HEK293 (cell line): ENCODE data around the gene DBF4B.
"Not testable (repeated sequence)": the region's sequence is repeated elsewhere in the genome, so short reads cannot be mapped to it uniquely, and the experiment has no call there.

ENCODE experiments used
- CTCF ChIA-PET: fragments of 350-600 bp; formaldehyde crosslinking; extraction: SDS; loops from one replicate; lab custom pipeline; 2021; ENCODE audit warnings: antibody characterized with exemption; lab: Yijun Ruan, JAX
- POLR2A ChIA-PET: fragments of 300-600 bp; formaldehyde crosslinking; extraction: SDS; loops from one replicate; lab custom pipeline; 2020; ENCODE audit warnings: antibody characterized with exemption, inconsistent platforms; lab: Yijun Ruan, JAX
- H3K27ac ChIP-seq: fragments of 200-500 bp; sonication (Bioruptor generic); 2 replicates; pipeline ENCODE4 v1.5.1; 2014; ENCODE audit warnings: low read depth, low read length, control low read depth, inconsistent platforms; ENCODE audit errors: extremely low read depth
- H3K36me3 ChIP-seq, 2 experiments: fragments of 200-500 bp in 1 of 2; sonication (Bioruptor generic) in 1 of 2; 1 replicate in 1 of 2; 2 replicates in 1 of 2; pipeline ENCODE4 v1.5.1; 2014 to 2017; ENCODE audit warnings: inconsistent platforms in 2 of 2, low read length in 2 of 2; ENCODE audit not compliant: control insufficient read depth in 2 of 2, insufficient read depth in 1 of 2
- H3K4me1 ChIP-seq: fragments of 200-500 bp; sonication (Bioruptor generic); 2 replicates; pipeline ENCODE4 v1.5.1; 2014; ENCODE audit warnings: mild to moderate bottlenecking, low read length, inconsistent platforms; ENCODE audit not compliant: control insufficient read depth, insufficient read depth
- H3K4me3 ChIP-seq: 2 replicates; pipeline ENCODE4 v1.5.1; 2011; ENCODE audit warnings: low read depth, mild to moderate bottlenecking, control low read depth, low read length, moderate library complexity
- H3K9me3 ChIP-seq: fragments of 200-500 bp; sonication (Bioruptor generic); 2 replicates; pipeline ENCODE4 v1.5.1; 2014; ENCODE audit warnings: low read depth, low read length, inconsistent platforms; ENCODE audit not compliant: control insufficient read depth, insufficient read depth
- AEBP2 ChIP-seq: fragments of 450-650 bp; formaldehyde crosslinking; IDR thresholded peaks from 2 replicates; pipeline ENCODE4 v1.5.1; 2016; ENCODE audit warnings: missing biosample characterization, missing genetic modification characterization, borderline replicate concordance
- GLI2 ChIP-seq: fragments of 450-650 bp; formaldehyde crosslinking; IDR thresholded peaks from 2 replicates; pipeline ENCODE4; 2017; ENCODE audit warnings: missing biosample characterization, missing genetic modification characterization, low read depth, borderline replicate concordance
- REST ChIP-seq: fragments of 450-650 bp; formaldehyde crosslinking; IDR thresholded peaks from 2 replicates; pipeline ENCODE4 v1.5.1; 2016; ENCODE audit warnings: missing biosample characterization, missing genetic modification characterization
- ZBTB11 ChIP-seq: fragments of 450-650 bp; formaldehyde crosslinking; conservative IDR thresholded peaks from 2 replicates; pipeline ENCODE4 v1.5.1; 2016; ENCODE audit warnings: low read depth, missing biosample characterization, missing genetic modification characterization
- ZBTB21 ChIP-seq: fragments of 450-650 bp; formaldehyde crosslinking; IDR thresholded peaks from 2 replicates; pipeline ENCODE4 v1.5.1; 2017; ENCODE audit warnings: missing biosample characterization, missing genetic modification characterization
- ZBTB8A ChIP-seq: fragments of 450-650 bp; formaldehyde crosslinking; IDR thresholded peaks from 2 replicates; pipeline ENCODE4 v1.5.1; 2016; ENCODE audit warnings: missing biosample characterization, missing genetic modification characterization
- ZFP37 ChIP-seq: fragments of 450-650 bp; formaldehyde crosslinking; IDR thresholded peaks from 2 replicates; pipeline ENCODE4 v1.5.1; 2016; ENCODE audit warnings: missing biosample characterization, missing genetic modification characterization
- ZNF140 ChIP-seq: fragments of 450-650 bp; formaldehyde crosslinking; IDR thresholded peaks from 2 replicates; pipeline ENCODE4 v1.5.1; 2016; ENCODE audit warnings: missing biosample characterization, missing genetic modification characterization
- ZNF202 ChIP-seq: fragments of 450-650 bp; formaldehyde crosslinking; IDR thresholded peaks from 2 replicates; pipeline ENCODE4 v1.5.1; 2016; ENCODE audit warnings: missing biosample characterization, missing genetic modification characterization, borderline replicate concordance
- ZNF266 ChIP-seq: fragments of 450-650 bp; formaldehyde crosslinking; IDR thresholded peaks from 2 replicates; pipeline ENCODE4 v1.5.1; 2016; ENCODE audit warnings: missing biosample characterization, missing genetic modification characterization, low read depth
- ZNF292 ChIP-seq: fragments of 450-650 bp; formaldehyde crosslinking; IDR thresholded peaks from 2 replicates; pipeline ENCODE4 v1.5.1; 2016; ENCODE audit warnings: low read depth, missing biosample characterization, missing genetic modification characterization, borderline replicate concordance
- ZNF394 ChIP-seq: fragments of 450-650 bp; formaldehyde crosslinking; IDR thresholded peaks from 2 replicates; pipeline ENCODE4 v1.5.1; 2016; ENCODE audit warnings: missing biosample characterization, missing genetic modification characterization, mild to moderate bottlenecking, moderate library complexity, borderline replicate concordance
- ZNF426 ChIP-seq: fragments of 450-650 bp; formaldehyde crosslinking; IDR thresholded peaks from 2 replicates; pipeline ENCODE4 v1.5.1; 2017; ENCODE audit warnings: missing biosample characterization, missing genetic modification characterization, mild to moderate bottlenecking, inconsistent platforms, moderate library complexity
- ZNF433 ChIP-seq: fragments of 450-650 bp; formaldehyde crosslinking; IDR thresholded peaks from 2 replicates; pipeline ENCODE4 v1.5.1; 2016; ENCODE audit warnings: missing biosample characterization, missing genetic modification characterization, low read depth
- ZNF518A ChIP-seq: fragments of 450-650 bp; formaldehyde crosslinking; conservative IDR thresholded peaks from 2 replicates; pipeline ENCODE4 v1.5.1; 2016; ENCODE audit warnings: low read depth, missing biosample characterization, missing genetic modification characterization
- ZNF530 ChIP-seq: fragments of 450-650 bp; formaldehyde crosslinking; IDR thresholded peaks from 2 replicates; pipeline ENCODE4 v1.5.1; 2016; ENCODE audit warnings: low read depth, missing biosample characterization, missing genetic modification characterization
- ZNF555 ChIP-seq: fragments of 450-650 bp; formaldehyde crosslinking; conservative IDR thresholded peaks from 2 replicates; pipeline ENCODE4 v1.5.1; 2017; ENCODE audit warnings: missing biosample characterization, mild to moderate bottlenecking, missing genetic modification characterization, inconsistent platforms
- ZNF558 ChIP-seq: fragments of 450-650 bp; formaldehyde crosslinking; IDR thresholded peaks from 2 replicates; pipeline ENCODE4 v1.5.1; 2016; ENCODE audit warnings: missing biosample characterization, missing genetic modification characterization
- ZNF560 ChIP-seq: fragments of 450-650 bp; formaldehyde crosslinking; IDR thresholded peaks from 2 replicates; pipeline ENCODE4 v1.5.1; 2017; ENCODE audit warnings: missing biosample characterization, missing genetic modification characterization, borderline replicate concordance
- ZNF623 ChIP-seq: fragments of 450-650 bp; formaldehyde crosslinking; IDR thresholded peaks from 2 replicates; pipeline ENCODE4 v1.5.1; 2016; ENCODE audit warnings: missing biosample characterization, missing genetic modification characterization
- ZNF629 ChIP-seq: fragments of 450-650 bp; formaldehyde crosslinking; IDR thresholded peaks from 2 replicates; pipeline ENCODE4 v1.5.1; 2017; ENCODE audit warnings: missing biosample characterization, missing genetic modification characterization
- ZNF654 ChIP-seq: fragments of 450-650 bp; formaldehyde crosslinking; IDR thresholded peaks from 2 replicates; pipeline ENCODE4 v1.5.1; 2016; ENCODE audit warnings: low read depth, missing biosample characterization, missing genetic modification characterization
- ZNF664 ChIP-seq: fragments of 450-650 bp; formaldehyde crosslinking; IDR thresholded peaks from 2 replicates; pipeline ENCODE4 v1.5.1; 2016; ENCODE audit warnings: missing biosample characterization, missing genetic modification characterization

The DBF4B gene

GRCh38 chr17:44726121-44726520 lies 17.7 kb downstream of the DBF4B start:
- not testable (repeated sequence) for H3K4me1 ChIP-seq, H3K9me3 ChIP-seq, H3K27ac ChIP-seq, H3K4me3 ChIP-seq
- peaks cover 76 to 83% of the 10 kb centered on the region in 2 experiments for H3K36me3 ChIP-seq
- ChIA-PET CTCF (interaction anchor here (0.7 to 1.5 kb wide), 3 partner anchors 9 to 218 kb away, joined by 3 read pairs; no protein-coding TSS in a partner anchor), POLR2A (interaction anchor here (0.7 to 1.2 kb wide), 2 partner anchors 18 to 115 kb away, joined by 3 to 7 read pairs; partner anchors contain the start of gene DBF4B)
- TF ChIP-seq ZNF558 (peak; percentile 78), ZNF292 (tag by site-specific recombination) (0 out of 2 replicates have a peak, but pooled peaks have one; percentile 57), ZNF140 (peak; percentile 71; the same call in 1 of the 2 replicates), ZNF394 (tag by site-specific recombination) (peak; percentile 97), ZBTB11 (tag by site-specific recombination) (peak; percentile 76), ZNF664 (tag by site-specific recombination) (peak; percentile 59), ZNF560 (tag by site-specific recombination) (peak; percentile 13; the same call in 1 of the 2 replicates), REST (tag by site-specific recombination) (peak; percentile 66), ZBTB8A (tag by site-specific recombination) (peak; percentile 67), ZNF518A (tag by site-specific recombination) (peak; percentile 88), GLI2 (tag by site-specific recombination) (peak; percentile 54; the same call in 1 of the 2 replicates), ZNF426 (peak; percentile 84), ZNF433 (tag by site-specific recombination) (peak; percentile 57; the same call in 1 of the 2 replicates), ZNF202 (0 out of 2 replicates have a peak, but pooled peaks have one; percentile 27), ZBTB21 (tag by site-specific recombination) (0 out of 2 replicates have a peak, but pooled peaks have one; percentile 52), ZNF530 (0 out of 2 replicates have a peak, but pooled peaks have one; percentile 40), ZNF555 (tag by site-specific recombination) (peak; percentile 86), AEBP2 (tag by site-specific recombination) (0 out of 2 replicates have a peak, but pooled peaks have one; percentile 58), ZNF266 (0 out of 2 replicates have a peak, but pooled peaks have one; percentile 24), ZNF654 (peak; percentile 56), ZNF629 (tag by site-specific recombination) (peak; percentile 51), ZNF623 (tag by site-specific recombination) (peak; percentile 70), ZFP37 (tag by site-specific recombination) (0 out of 2 replicates have a peak, but pooled peaks have one; percentile 44)
